Posterior vena cava (tissue), 2 donors: Measurements from ENCODE around the gene EXOC2. TPM values are rescaled to one million over a fixed set of nuclear protein-coding genes. Genes with fewer than 3 reads are reported as not detected.
"Not testable (repeated sequence)": the region's sequence is repeated elsewhere in the genome, so short reads cannot be mapped to it uniquely, and the experiment has no call there.

Experiments
- DNase-seq: peaks from one replicate; pipeline ENCODE4 v3.0.0-alpha.2; 2020; ENCODE audit warnings: low spot score
- intact Hi-C, 2 donors: fragments of 100-400 bp; cut with DNase I; formaldehyde crosslinking; loops; one replicate each; pipeline versions ENCODE4 v1.14.1 to v1.14.2; 2022 to 2023
- total RNA-seq, 2 donors: library from RNA; stranded (reverse); fragmentation: NEBNext Ultra II Directional; extraction: Animal tissue kit (Norgen Biotek cat#: 25700); gene quantifications; one replicate each; pipeline ENCODE4 v1.2.1, GENCODE V29; 2021
- donor health status: DM: yes; HTN: yes; CAD: no.
- donor health status: DM: yes; HTN: yes; CAD: no.

EXOC2 gene
- total RNA-seq, 2 donors from 2014 or later, result 16.7 to 20.5 TPM

- no peak for DNase-seq
- intact Hi-C loops, result no loop called here
Measured at GRCh38 chr6:652865-653264, 40.1 kb downstream of the EXOC2 start.

- no peak for DNase-seq
- intact Hi-C loops, result no loop called here
Measured at GRCh38 chr6:650098-650497, 42.8 kb downstream of the EXOC2 start.

GRCh38 chr6:642805-643204, 50.1 kb downstream of the EXOC2 start:
- intact Hi-C loops, result no loop called here

GRCh38 chr6:641225-641985, 51.5 kb downstream of the EXOC2 start:
- intact Hi-C loops, result no loop called here
- DNase-seq, result no peak

More at GRCh38 chr6:642805-643204, 50.1 kb downstream of the EXOC2 start:
- DNase-seq, result no peak

GRCh38 chr6:636488-636887, 56.5 kb downstream of the EXOC2 start:
- intact Hi-C loops, result no loop called here
- no peak for DNase-seq

- intact Hi-C loops, result no loop called here
- DNase-seq, result no peak
Measured at GRCh38 chr6:635233-635632, 57.7 kb downstream of the EXOC2 start.

GRCh38 chr6:633611-634010, 59.3 kb downstream of the EXOC2 start:
- intact Hi-C loops, result no loop called here
- DNase-seq, result no peak

- DNase-seq, result no peak
- intact Hi-C loops, result no loop called here
Measured at GRCh38 chr6:628766-629165, 64.2 kb downstream of the EXOC2 start.

- intact Hi-C loops, result no loop called here
Measured at GRCh38 chr6:626236-626635, 66.7 kb downstream of the EXOC2 start.

GRCh38 chr6:624979-625378, 68.0 kb downstream of the EXOC2 start:
- DNase-seq, result no peak
- intact Hi-C loops, result no loop called here

More at GRCh38 chr6:626236-626635, 66.7 kb downstream of the EXOC2 start:
- no peak for DNase-seq

GRCh38 chr6:622462-622861, 70.5 kb downstream of the EXOC2 start:
- DNase-seq, result no peak

GRCh38 chr6:621931-622330, 71.0 kb downstream of the EXOC2 start:
- intact Hi-C loops, result no loop called here

More at GRCh38 chr6:622462-622861, 70.5 kb downstream of the EXOC2 start:
- intact Hi-C loops, result no loop called here

GRCh38 chr6:620950-621349, 72.0 kb downstream of the EXOC2 start:
- no peak for DNase-seq
- intact Hi-C loops, result no loop called here

More at GRCh38 chr6:621931-622330, 71.0 kb downstream of the EXOC2 start:
- no peak for DNase-seq

- intact Hi-C loops, result no loop called here
- DNase-seq, result no peak
Measured at GRCh38 chr6:620166-620565, 72.8 kb downstream of the EXOC2 start.

- intact Hi-C loops, result no loop called here
- DNase-seq, result no peak
Measured at GRCh38 chr6:617456-618100, 75.4 kb downstream of the EXOC2 start.

- intact Hi-C loops, result no loop called here
- DNase-seq, result no peak
Measured at GRCh38 chr6:613981-614380, 79.0 kb downstream of the EXOC2 start.

GRCh38 chr6:611928-612327, 81.0 kb downstream of the EXOC2 start:
- intact Hi-C loops, result no loop called here
- no peak for DNase-seq

GRCh38 chr6:610882-611281, 82.1 kb downstream of the EXOC2 start:
- no peak for DNase-seq
- intact Hi-C loops, result no loop called here

- intact Hi-C loops, result no loop called here
- DNase-seq, result no peak
Measured at GRCh38 chr6:609905-610304, 83.0 kb downstream of the EXOC2 start.

- DNase-seq, result no peak
- intact Hi-C loops, result no loop called here
Measured at GRCh38 chr6:606829-607379, 86.0 kb downstream of the EXOC2 start.

- intact Hi-C loops, DNase-seq: not testable (repeated sequence)
Measured at GRCh38 chr6:605895-606294, 87.0 kb downstream of the EXOC2 start.
